Measurements from ENCODE around the gene CD74.

Gene CD74

DNA sequence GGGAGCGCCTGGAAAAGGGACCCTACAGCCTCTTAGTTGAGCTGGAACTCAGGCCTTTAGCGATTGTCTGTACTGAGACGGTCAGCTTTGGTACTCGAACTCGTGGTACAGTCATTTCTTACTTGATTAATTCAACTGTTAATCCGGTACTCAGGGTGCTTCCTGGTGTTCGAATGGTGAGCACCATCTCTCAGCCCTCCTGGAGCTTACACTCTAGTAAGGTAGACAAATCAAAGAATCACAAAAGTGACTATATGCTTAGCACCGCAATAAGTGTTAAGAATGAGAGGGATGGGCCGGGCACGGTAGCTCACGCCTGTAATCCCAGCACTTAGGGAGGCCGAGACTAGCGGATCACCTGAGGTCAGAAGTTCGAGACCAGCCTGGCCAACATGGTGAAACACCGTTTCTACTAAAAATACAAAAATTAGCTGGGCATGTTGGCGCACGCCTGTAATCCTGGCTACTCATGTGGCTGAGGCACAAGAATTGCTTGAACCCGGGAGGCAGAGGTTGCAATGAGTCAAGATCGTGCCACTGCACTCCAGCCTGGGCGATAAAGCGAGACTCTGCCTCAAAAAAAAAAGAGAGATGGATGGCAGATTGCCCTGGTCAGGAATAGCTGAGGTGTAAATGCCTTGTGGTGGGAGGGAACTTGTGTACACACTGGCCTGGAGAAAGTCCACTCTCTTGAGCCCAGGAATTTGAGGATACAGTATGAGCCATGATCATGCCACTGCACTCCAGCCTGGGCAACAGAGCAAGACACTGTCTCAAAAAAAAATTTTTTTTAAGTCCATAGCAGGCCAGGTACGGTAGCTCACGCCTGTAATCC, 54.2 kb downstream of the CD74 start:
- H3K4me1 Mint-ChIP-seq = peaks cover 41% of the 10 kb centered on the region
- H3K27me3 Mint-ChIP-seq = peaks cover 18% of the 10 kb centered on the region

DNA sequence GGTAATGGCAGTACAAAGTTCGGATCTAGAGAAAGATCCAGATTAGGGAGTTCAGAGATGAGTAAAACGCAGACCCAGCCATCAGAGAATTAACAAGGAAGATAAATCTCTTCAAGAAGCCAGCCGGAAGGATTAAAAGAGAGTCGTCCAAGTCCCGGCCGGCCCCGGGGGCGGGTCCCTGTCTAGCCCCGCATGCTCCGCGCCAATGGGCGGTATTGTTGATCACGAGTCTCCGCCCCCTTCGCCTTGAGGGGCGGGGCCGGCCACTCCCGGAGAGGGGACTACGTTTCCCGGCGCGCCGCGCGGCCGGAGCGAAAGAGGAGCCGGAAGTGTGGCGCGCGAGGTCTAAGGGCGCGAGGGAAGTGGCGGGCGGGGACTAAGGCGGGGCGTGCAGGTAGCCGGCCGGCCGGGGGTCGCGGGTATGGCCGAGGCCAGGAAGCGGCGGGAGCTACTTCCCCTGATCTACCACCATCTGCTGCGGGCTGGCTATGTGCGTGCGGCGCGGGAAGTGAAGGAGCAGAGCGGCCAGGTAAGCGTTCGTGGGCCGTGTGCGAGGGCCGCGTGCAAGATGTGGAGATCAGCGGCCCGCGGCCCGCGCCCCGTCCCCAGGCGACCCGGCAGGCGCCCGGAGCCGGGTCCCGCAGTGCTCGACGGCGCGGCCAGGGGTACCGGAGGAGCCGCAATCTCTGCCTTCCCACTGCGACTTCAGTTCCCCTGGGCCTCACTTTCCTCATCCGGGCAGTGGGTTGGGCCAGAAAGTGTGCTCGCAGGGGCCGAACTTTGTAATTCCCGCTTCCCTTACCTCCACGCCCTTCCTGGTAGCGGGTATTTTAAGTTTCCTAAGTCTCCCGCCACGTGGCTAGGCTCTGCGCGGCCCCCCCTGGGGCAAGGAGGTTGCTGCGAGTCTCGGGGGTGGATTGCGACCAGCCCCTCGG, 55.1 kb downstream of the CD74 start, which contains the start of gene TCOF1:
TCOF1 (plus strand) TSS at position 372 of the 935 bp plus-strand sequence; CDS start at position 422, 50 bp downstream.
- CTCF ChIA-PET = no interaction called here

More for the DNA sequence above, 54.2 kb downstream of the CD74 start:
- Mint-ChIP-seq H3K4me3 (peak overlapping the region; percentile 84), H3K27ac (peak overlapping the region; percentile 86), H3K9me3 (no peaks in the 10 kb centered on the region), H3K36me3 (peaks cover 28% of the 10 kb centered on the region)
- CTCF ChIA-PET = no interaction called here
- DNase-seq = no peak

GRCh38 chr5:150356575-150357294, 56.0 kb downstream of the CD74 start:
- Mint-ChIP-seq H3K36me3 (peaks cover 21% of the 10 kb centered on the region), H3K4me1 (peaks cover 32% of the 10 kb centered on the region)

More for the DNA sequence above, 55.1 kb downstream of the CD74 start, which contains the start of gene TCOF1:
- Mint-ChIP-seq H3K27me3 (peaks cover 22% of the 10 kb centered on the region), H3K4me1 (peaks cover 39% of the 10 kb centered on the region), H3K27ac (peak within 1 kb of the TSS; percentile 86), H3K4me3 (peak within 1 kb of the TSS; percentile 84), H3K36me3 (peaks cover 26% of the 10 kb centered on the region), H3K9me3 (no peaks in the 10 kb centered on the region)
- peak; percentile 97 for DNase-seq

DNA sequence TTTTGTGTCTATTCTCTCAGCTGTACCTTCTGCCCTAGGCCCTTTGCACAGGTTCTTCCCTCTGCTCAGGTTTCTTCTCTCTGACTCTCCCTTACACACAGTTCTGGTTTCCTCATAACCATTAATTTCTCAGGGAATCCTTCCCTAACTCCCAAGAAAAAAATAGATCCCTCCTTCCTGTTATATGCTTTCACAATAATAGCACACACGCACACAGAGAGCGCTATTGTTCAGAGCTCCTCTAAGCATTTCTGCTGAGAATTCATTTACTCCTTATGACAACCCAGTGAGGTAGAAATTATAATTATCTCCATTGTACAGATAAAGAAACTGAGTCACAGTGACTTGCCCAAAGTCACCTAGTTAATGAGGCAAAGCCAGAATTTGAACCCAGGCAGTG, 56.9 kb downstream of the CD74 start:
- CTCF ChIA-PET = no interaction called here
- Mint-ChIP-seq H3K4me1 (peaks cover 39% of the 10 kb centered on the region), H3K4me3 (no peak overlapping the region), H3K27me3 (peaks cover 27% of the 10 kb centered on the region), H3K27ac (no peak overlapping the region), H3K9me3 (no peaks in the 10 kb centered on the region), H3K36me3 (peaks cover 12% of the 10 kb centered on the region)
- DNase-seq = no peak

More at GRCh38 chr5:150356575-150357294, 56.0 kb downstream of the CD74 start:
- Mint-ChIP-seq H3K27ac (peak overlapping the region; percentile 81), H3K27me3 (peaks cover 27% of the 10 kb centered on the region), H3K4me3 (peak overlapping the region; percentile 84), H3K9me3 (no peaks in the 10 kb centered on the region)
- DNase-seq = no peak
- CTCF ChIA-PET = no interaction called here

- Mint-ChIP-seq H3K9me3 (no peaks in the 10 kb centered on the region), H3K36me3 (no peaks in the 10 kb centered on the region), H3K27ac (no peak overlapping the region), H3K4me3 (no peak overlapping the region), H3K27me3 (peaks cover 27% of the 10 kb centered on the region), H3K4me1 (peaks cover 24% of the 10 kb centered on the region)
- no peak for DNase-seq
- CTCF ChIA-PET = no interaction called here
Measured at GRCh38 chr5:150353032-150353675, 59.6 kb downstream of the CD74 start.

DNA sequence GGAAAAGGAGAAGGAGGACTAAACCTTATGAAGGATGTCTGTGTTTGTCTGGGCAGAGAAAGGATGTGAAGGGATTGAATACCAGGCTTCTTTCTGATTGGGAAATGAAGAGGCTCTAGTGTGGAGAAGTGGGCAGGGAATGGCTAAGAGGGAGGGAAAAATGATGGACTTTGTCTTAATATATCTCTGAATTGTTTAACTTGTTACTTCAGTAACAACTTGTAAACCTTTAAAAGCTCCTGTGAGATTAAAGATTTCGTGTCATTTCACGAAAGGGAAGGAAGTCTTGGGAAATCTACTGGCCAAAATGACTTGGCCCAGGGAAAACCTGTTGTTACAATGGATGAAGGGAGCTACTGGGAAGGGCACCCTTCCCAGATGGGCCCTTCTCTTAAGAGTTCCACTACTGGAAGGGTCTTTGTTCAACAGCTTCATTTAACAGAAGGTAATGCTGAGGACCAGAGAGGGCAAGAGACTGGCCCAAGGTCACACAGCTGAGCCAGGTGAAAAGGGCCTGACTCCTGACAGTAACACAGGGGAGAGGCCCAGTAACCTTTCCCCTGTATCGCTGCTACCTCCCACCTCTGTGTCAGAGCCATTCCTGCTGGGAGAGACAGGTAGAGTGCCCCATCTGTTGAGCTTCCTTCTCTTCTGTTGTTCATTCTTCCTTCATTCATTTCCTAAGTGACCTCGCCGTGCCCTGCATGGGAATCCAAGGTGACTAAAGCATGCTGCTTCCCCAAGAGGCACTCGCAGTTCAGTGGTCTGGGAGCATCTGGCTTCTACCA, 60.3 kb downstream of the CD74 start:
- Mint-ChIP-seq H3K4me1 (peaks cover 23% of the 10 kb centered on the region), H3K36me3 (no peaks in the 10 kb centered on the region), H3K27me3 (peaks cover 27% of the 10 kb centered on the region), H3K27ac (no peak overlapping the region), H3K9me3 (no peaks in the 10 kb centered on the region), H3K4me3 (no peak overlapping the region)
- CTCF ChIA-PET = no interaction called here
- no peak for DNase-seq

Measured in activated naive CD4-positive, alpha-beta T cell treated with anti-CD3 and anti-CD28 coated beads, Interleukin-2, amount 10 ng/mL, durations not matched to agents 7 days and 5 days (primary cell).